HG02970 (cell line): ENCODE results near the gene PAK2.
"Not testable (repeated sequence)": the region's sequence is repeated elsewhere in the genome, so short reads cannot be mapped to it uniquely, and the experiment has no call there.

ENCODE experiments used
- ATAC-seq: cut with Tn5 transposase; IDR thresholded peaks from one replicate; pipeline ENCODE4 v1.9.1; 2021; ENCODE audit warnings: mild to moderate bottlenecking, moderate library complexity, moderate number of reproducible peaks; ENCODE audit not compliant: unreplicated experiment, low FRiP score

PAK2 gene

GRCh38 chr3:196735751-196736150, 3.9 kb upstream of the PAK2 start:
- ATAC-seq, result no peak

- no peak for ATAC-seq
Observed at GRCh38 chr3:196736670-196737374, 2.8 kb upstream of the PAK2 start.

GRCh38 chr3:196737655-196738054, 2.0 kb upstream of the PAK2 start:
- ATAC-seq, result no peak

GRCh38 chr3:196740481-196741248, 1.0 kb downstream of the PAK2 start:
- no peak for ATAC-seq

GRCh38 chr3:196741249-196741889, 1.7 kb downstream of the PAK2 start:
- ATAC-seq, result no peak

GRCh38 chr3:196743569-196743968, 3.9 kb downstream of the PAK2 start:
- not testable (repeated sequence) for ATAC-seq

GRCh38 chr3:196749125-196749524, 9.5 kb downstream of the PAK2 start:
- ATAC-seq, result no peak

- ATAC-seq, result no peak
Observed at GRCh38 chr3:196753201-196753600, 13.5 kb downstream of the PAK2 start.

- no peak for ATAC-seq
Observed at GRCh38 chr3:196754091-196754981, 14.7 kb downstream of the PAK2 start.

GRCh38 chr3:196756732-196757131, 17.1 kb downstream of the PAK2 start:
- ATAC-seq, result no peak

- ATAC-seq, result no peak
Observed at GRCh38 chr3:196757876-196758739, 18.5 kb downstream of the PAK2 start.

GRCh38 chr3:196763179-196763578, 23.5 kb downstream of the PAK2 start:
- no peak for ATAC-seq

- no peak for ATAC-seq
Observed at GRCh38 chr3:196765454-196765853, 25.8 kb downstream of the PAK2 start.

GRCh38 chr3:196771067-196771466, 31.4 kb downstream of the PAK2 start:
- no peak for ATAC-seq

- ATAC-seq, result no peak
Observed at GRCh38 chr3:196772102-196772501, 32.4 kb downstream of the PAK2 start.

GRCh38 chr3:196772897-196773296, 33.2 kb downstream of the PAK2 start:
- ATAC-seq, result no peak

- no peak for ATAC-seq
Observed at GRCh38 chr3:196774191-196774820, 34.6 kb downstream of the PAK2 start.

GRCh38 chr3:196774848-196775422, 35.3 kb downstream of the PAK2 start:
- ATAC-seq, result no peak

- ATAC-seq, result no peak
Observed at GRCh38 chr3:196775938-196776337, 36.3 kb downstream of the PAK2 start.
